ENCODE results near the gene CHST8.

Gene CHST8

GRCh38 chr19:33674626-33675367 is 53.0 kb downstream of the CHST8 start:
- DNase-seq (ENCODE audit: low read depth) = no peak
- H3K4me3 ChIP-seq (ENCODE audit: low read depth, low read length) = no peak overlapping the region
- no peak for TF ChIP-seq CTCF (conservative IDR thresholded peaks at IDR 0.05; ENCODE audit: low read depth, low read length)

DNA sequence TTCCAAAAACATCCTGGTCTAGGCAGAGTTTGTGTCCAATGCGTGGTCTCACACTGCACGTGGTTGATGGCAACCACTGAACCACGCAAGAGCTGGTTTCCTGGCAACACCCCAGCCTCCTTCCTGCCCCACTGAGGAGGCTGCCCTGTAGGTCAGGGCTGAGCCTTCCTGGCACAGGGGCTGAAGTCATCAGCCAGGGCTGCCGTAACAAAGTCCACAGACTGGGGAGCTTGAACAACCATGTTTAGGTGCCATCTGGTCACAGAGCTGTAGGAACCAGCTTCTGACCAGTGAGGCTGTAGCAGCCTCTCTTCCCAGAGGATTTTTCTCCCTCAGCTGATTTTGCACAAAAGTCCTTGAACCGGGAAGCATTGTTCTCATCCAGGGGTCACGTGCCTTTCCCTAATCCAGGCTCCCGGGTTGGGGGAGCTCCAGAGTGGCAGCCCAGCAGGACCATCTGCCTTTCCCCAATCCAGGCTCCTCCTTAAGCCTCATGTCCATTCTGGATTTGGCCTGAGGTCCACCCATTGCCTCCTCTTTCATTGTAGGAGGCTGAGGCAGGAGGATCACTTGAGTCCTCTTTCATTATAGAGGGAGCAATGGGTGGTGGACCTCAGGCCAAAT is 53.9 kb downstream of the CHST8 start:
- TF ChIP-seq CTCF (conservative IDR thresholded peaks at IDR 0.05; ENCODE audit: low read depth, low read length) = no peak
- no peak for DNase-seq (ENCODE audit: low read depth)
- H3K4me3 ChIP-seq (ENCODE audit: low read depth, low read length) = no peak overlapping the region

GRCh38 chr19:33676999-33677665 is 55.4 kb downstream of the CHST8 start:
- TF ChIP-seq CTCF (conservative IDR thresholded peaks at IDR 0.05; ENCODE audit: low read depth, low read length) = no peak
- H3K4me3 ChIP-seq (ENCODE audit: low read depth, low read length) = no peak overlapping the region
- no peak for DNase-seq (ENCODE audit: low read depth)

- no peak for DNase-seq (ENCODE audit: low read depth)
- H3K4me3 ChIP-seq (ENCODE audit: low read depth, low read length) = no peak overlapping the region
- TF ChIP-seq CTCF (conservative IDR thresholded peaks at IDR 0.05; ENCODE audit: low read depth, low read length) = no peak
Measured at GRCh38 chr19:33677745-33678426, 56.1 kb downstream of the CHST8 start.

DNA sequence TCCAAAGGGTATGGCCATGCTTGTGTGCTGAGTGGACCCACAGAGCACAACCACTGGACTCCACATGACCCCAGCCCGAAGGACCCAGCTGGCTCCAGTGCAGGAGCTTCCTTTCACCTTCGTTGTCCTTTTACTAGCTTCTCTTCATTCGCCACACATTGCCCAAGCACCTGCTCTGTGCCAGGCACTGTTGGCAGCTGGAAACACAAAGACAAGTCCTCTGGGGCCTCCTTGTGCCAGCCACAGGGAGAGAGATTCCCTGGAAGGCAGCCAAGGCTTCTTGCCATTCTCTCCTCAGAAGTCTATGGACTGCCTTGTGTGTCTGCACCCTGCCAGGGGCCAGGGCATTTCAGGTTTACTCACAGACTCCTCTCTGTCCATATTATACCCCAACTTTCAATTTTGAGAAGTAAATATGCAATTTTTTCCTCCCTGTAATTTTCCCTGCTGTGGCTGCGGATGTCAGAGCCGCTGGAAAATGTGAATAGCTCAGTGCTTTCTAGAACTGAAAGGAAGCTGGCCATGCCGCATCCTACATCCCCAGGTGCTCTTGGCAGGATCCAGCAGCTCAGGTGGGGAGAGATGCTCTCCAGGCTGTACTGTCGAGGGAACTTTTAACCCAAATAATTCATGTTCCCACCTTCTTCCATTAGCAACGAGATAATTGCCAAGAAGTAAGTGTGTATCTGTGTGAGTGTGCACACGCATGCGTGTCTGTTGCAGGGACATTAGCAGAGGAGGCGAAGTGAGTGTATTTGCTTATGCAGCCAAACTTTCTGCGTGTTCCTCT is 57.2 kb downstream of the CHST8 start:
- H3K4me3 ChIP-seq (ENCODE audit: low read depth, low read length) = no peak overlapping the region
- no peak for TF ChIP-seq CTCF (conservative IDR thresholded peaks at IDR 0.05; ENCODE audit: low read depth, low read length)
- no peak for DNase-seq (ENCODE audit: low read depth)

- H3K4me3 ChIP-seq (ENCODE audit: low read depth, low read length) = no peak overlapping the region
- DNase-seq (ENCODE audit: low read depth) = no peak
- TF ChIP-seq CTCF (conservative IDR thresholded peaks at IDR 0.05; ENCODE audit: low read depth, low read length) = no peak
Measured at GRCh38 chr19:33679696-33680095, 57.9 kb downstream of the CHST8 start.
